ENCODE results near the gene SRP14. TPM values are rescaled to one million over a fixed set of nuclear protein-coding genes. Genes with fewer than 3 reads are reported as not detected.

SRP14 gene
- total RNA-seq, 2 experiments from 2014 or later = 120 to 126 TPM

GRCh38 chr15:40043927-40044716, 5.1 kb upstream of the SRP14 start:
- H3K9me3 Mint-ChIP-seq = no peaks in the 10 kb centered on the region
- ChIA-PET POLR2A (interaction anchor here (1.2 kb wide), 1 partner anchor 64 kb away, joined by 3 read pairs; no protein-coding TSS in a partner anchor), CTCF (interaction anchor here (0.9 to 7.1 kb wide), 4 partner anchors 62 to 235 kb away, joined by 3 to 67 read pairs (median 28); partner anchors contain the start of gene BMF)
- Histone ChIP-seq H3K27me3 (ENCODE audit: control insufficient read depth in 1 of 2, insufficient read depth in 2 of 2, low read length in 2 of 2) (no peaks in the 10 kb centered on the region), H3K4me1 (ENCODE audit: insufficient read depth, low read length) (peaks cover 51% of the 10 kb centered on the region), H3K9me3 (ENCODE audit: control insufficient read depth in 1 of 2, insufficient read depth in 1 of 2, low read length in 2 of 2) (no peaks in the 10 kb centered on the region), H3K27ac (ENCODE audit: low read depth in 1 of 2, low read length in 2 of 2) (no peak overlapping the region), H3K36me3 (ENCODE audit: insufficient read depth, low read length) (no peaks in the 10 kb centered on the region), H3K4me3 (ENCODE audit: low read length) (no peak overlapping the region)
- peaks cover 66% of the 10 kb centered on the region for H3K4me1 Mint-ChIP-seq (ENCODE audit: low read depth)
- no peak overlapping the region for H3K4me3 Mint-ChIP-seq
- TF ChIP-seq CTCF (IDR thresholded peaks at IDR 0.05) = no peak
- intact Hi-C loops (cut with DNase I, micrococcal nuclease) = loop anchor here in 1 of 2 experiments (10.0 kb wide), 1 partner anchor 259 kb away; the partner anchor contains the start of gene FSIP1
- H3K27ac Mint-ChIP-seq = peak overlapping the region; percentile 70
- ATAC-seq (ENCODE audit: poor library complexity) = no peak
- no peaks in the 10 kb centered on the region for H3K27me3 Mint-ChIP-seq
- H3K36me3 Mint-ChIP-seq (ENCODE audit: low read depth) = peaks cover 5% of the 10 kb centered on the region
- DNase-seq = no peak

- Histone ChIP-seq H3K4me3 (ENCODE audit: low read length) (no peak overlapping the region), H3K27me3 (ENCODE audit: control insufficient read depth in 1 of 2, insufficient read depth in 2 of 2, low read length in 2 of 2) (no peaks in the 10 kb centered on the region), H3K9me3 (ENCODE audit: control insufficient read depth in 1 of 2, insufficient read depth in 1 of 2, low read length in 2 of 2) (no peaks in the 10 kb centered on the region), H3K4me1 (ENCODE audit: insufficient read depth, low read length) (peaks cover 44% of the 10 kb centered on the region), H3K36me3 (ENCODE audit: insufficient read depth, low read length) (peaks cover under 1% of the 10 kb centered on the region), H3K27ac (ENCODE audit: low read depth in 1 of 2, low read length in 2 of 2) (no peak overlapping the region)
- no peak for TF ChIP-seq CTCF (IDR thresholded peaks at IDR 0.05)
- Mint-ChIP-seq H3K4me1 (ENCODE audit: low read depth) (peaks cover 64% of the 10 kb centered on the region), H3K9me3 (no peaks in the 10 kb centered on the region), H3K4me3 (no peak overlapping the region), H3K27ac (no peak overlapping the region), H3K36me3 (ENCODE audit: low read depth) (peaks cover 17% of the 10 kb centered on the region), H3K27me3 (no peaks in the 10 kb centered on the region)
- ATAC-seq (ENCODE audit: poor library complexity) = no peak
- intact Hi-C loops (cut with DNase I, micrococcal nuclease) = loop anchor here in 1 of 2 experiments (10.0 kb wide), 1 partner anchor 258 kb away; the partner anchor contains the start of gene FSIP1
- ChIA-PET POLR2A (no interaction called here), CTCF (no interaction called here)
- no peak for DNase-seq
Observed at GRCh38 chr15:40042791-40043320, 3.9 kb upstream of the SRP14 start.

GRCh38 chr15:40040770-40041169, 1.8 kb upstream of the SRP14 start:
- no peak overlapping the region for H3K4me3 ChIP-seq (ENCODE audit: low read length)
- Mint-ChIP-seq H3K27me3 (no peaks in the 10 kb centered on the region), H3K36me3 (ENCODE audit: low read depth) (peaks cover 38% of the 10 kb centered on the region), H3K4me3 (peak overlapping the region; percentile 83), H3K9me3 (no peaks in the 10 kb centered on the region), H3K4me1 (ENCODE audit: low read depth) (peaks cover 61% of the 10 kb centered on the region), H3K27ac (peak overlapping the region; percentile 80)
- ChIA-PET CTCF (interaction anchor here (0.8 to 2.5 kb wide), 3 partner anchors 64 to 234 kb away, joined by 3 to 9 read pairs (median 4); no protein-coding TSS in a partner anchor), POLR2A (interaction anchor here (1.5 to 3.0 kb wide), 3 partner anchors 7 to 66 kb away, joined by 4 to 19 read pairs (median 15); no protein-coding TSS in a partner anchor)
- peaks cover 16% of the 10 kb centered on the region for H3K36me3 ChIP-seq (ENCODE audit: insufficient read depth, low read length)
- H3K9me3 ChIP-seq (ENCODE audit: control insufficient read depth in 1 of 2, insufficient read depth in 1 of 2, low read length in 2 of 2) = no peaks in the 10 kb centered on the region
- intact Hi-C loops (cut with DNase I, micrococcal nuclease) = loop anchor here (2.0 to 10.0 kb wide), 2 partner anchors 122 to 256 kb away; partner anchors contain the start of gene FSIP1 (in 1 of the 2)
- H3K27me3 ChIP-seq (ENCODE audit: control insufficient read depth in 1 of 2, insufficient read depth in 2 of 2, low read length in 2 of 2) = no peaks in the 10 kb centered on the region
- ATAC-seq (ENCODE audit: poor library complexity) (no peak), DNase-seq (no peak)
- H3K4me1 ChIP-seq (ENCODE audit: insufficient read depth, low read length) = peaks cover 32% of the 10 kb centered on the region
- no peak overlapping the region for H3K27ac ChIP-seq (ENCODE audit: low read depth in 1 of 2, low read length in 2 of 2)
- no peak for TF ChIP-seq CTCF (IDR thresholded peaks at IDR 0.05)

Measured in CD4-positive, alpha-beta T cell (primary cell).